Liver (tissue), 9 donors: ENCODE measurements around the gene SETBP1. TPM values are rescaled to one million over a fixed set of nuclear protein-coding genes. Genes with fewer than 3 reads are reported as not detected.

ENCODE experiments used
- DNase-seq: peaks from one replicate; pipeline ENCODE4 v3.0.0-alpha.2; 2017; ENCODE audit warnings: low spot score
- H3K27ac ChIP-seq, 2 donors: one replicate each; pipeline ENCODE4 v1.7.0; 2013; ENCODE audit warnings: inconsistent platforms in 2 of 2, low read length in 2 of 2, control low read depth in 1 of 2, low read depth in 1 of 2, mild to moderate bottlenecking in 1 of 2
- H3K27me3 ChIP-seq, 4 donors: one replicate each; pipeline versions ENCODE4 v1.6.1 to v1.7.0; 2013; ENCODE audit warnings: low read length in 3 of 4, inconsistent platforms in 1 of 4, mild to moderate bottlenecking in 1 of 4, moderate library complexity in 1 of 4; ENCODE audit not compliant: control insufficient read depth in 4 of 4, insufficient read depth in 4 of 4
- H3K36me3 ChIP-seq, 4 donors: one replicate each; pipeline versions ENCODE4 v1.6.1 to v1.7.0; 2013; ENCODE audit warnings: low read length in 3 of 4, mild to moderate bottlenecking in 3 of 4, low read depth in 1 of 4, moderate library complexity in 1 of 4; ENCODE audit not compliant: control insufficient read depth in 4 of 4, insufficient read depth in 3 of 4
- H3K4me1 ChIP-seq, 4 donors: one replicate each; pipeline versions ENCODE4 v1.6.1 to v1.7.0; 2013; ENCODE audit warnings: low read length in 3 of 4, mild to moderate bottlenecking in 3 of 4, moderate library complexity in 1 of 4; ENCODE audit not compliant: control insufficient read depth in 4 of 4, insufficient read depth in 4 of 4
- H3K4me3 ChIP-seq, 3 donors: one replicate each; pipeline versions ENCODE4 v1.6.1 to v1.7.0; 2013; ENCODE audit warnings: low read length in 3 of 3, control low read depth in 1 of 3, low read depth in 1 of 3, mild to moderate bottlenecking in 1 of 3
- H3K9ac ChIP-seq, 2 donors: one replicate each; pipeline ENCODE4 v1.7.0; 2013; ENCODE audit warnings: low read length in 2 of 2, mild to moderate bottlenecking in 2 of 2, moderate library complexity in 2 of 2, control low read depth in 1 of 2, low read depth in 1 of 2
- H3K9me3 ChIP-seq, 4 donors: one replicate each; pipeline versions ENCODE4 v1.6.1 to v1.7.0; 2013; ENCODE audit warnings: low read length in 3 of 4; ENCODE audit not compliant: control insufficient read depth in 4 of 4
- ATF3 ChIP-seq: IDR thresholded peaks from 2 replicates; pipeline ENCODE4 v1.6.1; 2016; ENCODE audit warnings: antibody characterized with exemption
- EGR1 ChIP-seq, 2 donors: IDR thresholded peaks; 2 replicates each; pipeline ENCODE4 v1.6.1; 2016 to 2018; ENCODE audit warnings: antibody characterized with exemption in 2 of 2, low read depth in 2 of 2
- FOXA1 ChIP-seq: IDR thresholded peaks from 2 replicates; pipeline ENCODE4 v1.6.1; 2016; ENCODE audit warnings: antibody characterized with exemption
- FOXA2 ChIP-seq: IDR thresholded peaks from 2 replicates; pipeline ENCODE4 v1.6.1; 2016; ENCODE audit warnings: antibody characterized with exemption
- GABPA ChIP-seq, 2 donors: IDR thresholded peaks in 1 of 2; conservative IDR thresholded peaks in 1 of 2; 2 replicates each; pipeline ENCODE4 v1.6.1; 2016; ENCODE audit warnings: antibody characterized with exemption in 2 of 2, mild to moderate bottlenecking in 1 of 2, moderate library complexity in 1 of 2
- HNF4A ChIP-seq, 2 donors: conservative IDR thresholded peaks; 2 replicates each; pipeline ENCODE4 v1.6.1; 2016; ENCODE audit warnings: antibody characterized with exemption in 2 of 2, mild to moderate bottlenecking in 2 of 2
- HNF4G ChIP-seq: IDR thresholded peaks from 2 replicates; pipeline ENCODE4 v1.6.1; 2016; ENCODE audit warnings: antibody characterized with exemption
- JUND ChIP-seq, 2 donors: IDR thresholded peaks; 2 replicates each; pipeline ENCODE4 v1.6.1; 2016; ENCODE audit warnings: antibody characterized with exemption in 2 of 2
- NR2F2 ChIP-seq: IDR thresholded peaks from 2 replicates; pipeline ENCODE4 v1.6.1; 2016; ENCODE audit warnings: antibody characterized with exemption
- RAD21 ChIP-seq, 2 donors: IDR thresholded peaks; 2 replicates each; pipeline ENCODE4 v1.6.1; 2016; ENCODE audit warnings: antibody characterized with exemption in 2 of 2, mild to moderate bottlenecking in 2 of 2
- RXRA ChIP-seq, 2 donors: IDR thresholded peaks; 2 replicates each; pipeline ENCODE4 v1.6.1; 2017 to 2018; ENCODE audit warnings: antibody characterized with exemption in 2 of 2, mild to moderate bottlenecking in 1 of 2
- SP1 ChIP-seq: IDR thresholded peaks from 2 replicates; pipeline ENCODE4 v1.6.1; 2018; ENCODE audit warnings: antibody characterized with exemption, mild to moderate bottlenecking
- TAF1 ChIP-seq: conservative IDR thresholded peaks from 2 replicates; pipeline ENCODE4 v1.6.1; 2016; ENCODE audit warnings: antibody characterized with exemption, mild to moderate bottlenecking
- YY1 ChIP-seq: IDR thresholded peaks from 2 replicates; pipeline ENCODE4 v1.6.1; 2016; ENCODE audit warnings: antibody characterized with exemption, mild to moderate bottlenecking
- WGBS: extraction: QIAGEN DNeasy Blood & Tissue Kit; methylation state at CpG from one replicate; pipeline ENCODE4 v1.1.7; 2013; 5-methylcytosine and 5-hydroxymethylcytosine counted together
- polyA plus RNA-seq, 2 donors: library from polyadenylated mRNA; stranded (reverse) in 1 of 2; unstranded in 1 of 2; fragments of 200-250 nt in 1 of 2; fragments of >200 nt in 1 of 2; fragmentation: Nextera tagmentation in 1 of 2; extraction: Ambion mirVana in 1 of 2; gene quantifications; one replicate each; pipeline versions ENCODE4 v1.2.1 to v1.2.3, GENCODE V29; 2013 to 2015
- total RNA-seq, 2 donors: library from RNA; depleted of rRNA; stranded (reverse); fragments of >200 nt; gene quantifications; one replicate each; pipeline ENCODE4 v1.2.3, GENCODE V29; 2014
- TF ChIP-seq, protein P1 (sequence below): IDR thresholded peaks from 2 replicates; pipeline ENCODE4 v1.6.1; 2016; ENCODE audit warnings: antibody characterized with exemption
- TF ChIP-seq, protein P2 (sequence below): IDR thresholded peaks from 2 replicates; pipeline ENCODE4 v1.6.1; 2016; ENCODE audit warnings: antibody characterized with exemption, mild to moderate bottlenecking
- TF ChIP-seq, protein P3 (sequence below): fragments of 150-350 bp; IDR thresholded peaks from 2 replicates; pipeline ENCODE4 v1.5.1; 2017; ENCODE audit warnings: improper control_type of control experiment, low read depth, low read length; ENCODE audit not compliant: missing input control
- TF ChIP-seq, protein P4 (sequence below): IDR thresholded peaks from 2 replicates; pipeline ENCODE4 v1.6.1; 2016; ENCODE audit warnings: antibody characterized with exemption
- donor health status: healthy.
- donor health status: healthy.
- donor health status: healthy.
- donor health status: healthy.
- donor health status: healthy.

SETBP1 gene
- total and polyA plus RNA-seq, 4 donors, result 2.5 to 15.8 (median 4.7) TPM

DNA sequence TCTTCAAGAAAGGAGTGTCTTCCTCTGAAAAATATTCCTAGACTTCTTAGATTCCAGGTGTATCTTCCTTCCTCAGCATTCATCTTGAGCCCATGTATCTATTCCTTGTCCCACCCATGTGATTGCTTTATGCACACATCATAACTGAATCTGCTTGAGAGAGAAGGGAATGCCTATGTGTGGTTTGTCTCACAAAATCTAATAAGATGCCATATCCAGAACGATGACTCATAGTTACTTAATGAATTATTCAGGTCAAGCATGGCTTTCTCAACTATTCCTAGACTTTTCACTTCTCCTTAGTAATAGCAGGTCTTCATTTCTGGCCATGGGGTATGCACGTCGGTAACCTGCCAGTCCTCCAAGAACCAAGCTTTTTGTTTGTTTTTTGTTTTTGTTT lies 121.8 kb downstream of the SETBP1 start:
- no peak for TF ChIP-seq ATF3
- no peak for TF ChIP-seq TAF1
- TF ChIP-seq GABPA (IDR thresholded peaks at IDR 0.05 in 1 of 2, conservative IDR thresholded peaks at IDR 0.05 in 1 of 2), result no peak
- Histone ChIP-seq H3K9me3 (no peaks in the 10 kb centered on the region), H3K4me3 (no peak overlapping the region), H3K27ac (no peak overlapping the region), H3K4me1 (peaks cover 8 to 16% (median 11%) of the 10 kb centered on the region in 4 donors), H3K36me3 (no peaks in the 10 kb centered on the region), H3K27me3 (no peaks in the 10 kb centered on the region), H3K9ac (no peak overlapping the region)
- WGBS, result 86% methylated on average over 3 of the region's 3 CpGs
- DNase-seq, result no peak

DNA sequence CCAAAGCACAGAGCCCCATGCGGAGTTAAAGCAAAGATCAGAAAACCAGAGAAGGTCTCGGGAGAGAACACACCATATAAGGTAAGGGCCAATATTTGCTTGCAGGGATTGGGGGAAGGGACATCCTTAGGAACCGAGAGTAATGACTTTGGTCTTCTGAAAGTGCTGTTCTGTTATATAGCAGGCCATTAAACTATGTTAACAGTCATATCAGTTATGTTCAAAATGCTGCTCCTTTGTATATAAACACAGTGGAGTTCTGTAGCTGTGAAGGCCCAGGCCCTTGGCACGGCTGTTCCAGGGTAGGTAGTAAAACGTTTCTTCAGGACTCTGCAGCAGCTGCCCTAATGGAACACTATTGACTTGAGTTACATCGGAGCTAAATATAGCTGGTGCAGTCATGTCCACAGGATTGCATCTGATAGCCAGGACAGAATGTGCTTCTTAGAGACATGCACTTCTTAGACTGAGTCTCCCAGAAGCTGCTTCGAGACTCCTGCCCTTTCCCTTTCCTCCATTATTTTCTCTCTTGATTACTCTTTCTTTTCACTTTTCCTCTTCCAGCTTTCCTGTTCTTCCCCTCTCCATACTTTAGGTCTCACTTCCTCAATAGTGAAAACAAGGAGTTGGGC lies 122.4 kb downstream of the SETBP1 start:
- Histone ChIP-seq H3K9ac (no peak overlapping the region), H3K27me3 (no peaks in the 10 kb centered on the region), H3K9me3 (no peaks in the 10 kb centered on the region), H3K4me1 (peaks cover 10 to 23% (median 13%) of the 10 kb centered on the region in 4 donors), H3K36me3 (no peaks in the 10 kb centered on the region), H3K27ac (peak overlapping the region in 1 of 2 donors; percentile 2), H3K4me3 (no peak overlapping the region)
- 50% methylated on average over 7 of the region's 7 CpGs for WGBS
- DNase-seq, result no peak
- TF ChIP-seq, protein P1, sequence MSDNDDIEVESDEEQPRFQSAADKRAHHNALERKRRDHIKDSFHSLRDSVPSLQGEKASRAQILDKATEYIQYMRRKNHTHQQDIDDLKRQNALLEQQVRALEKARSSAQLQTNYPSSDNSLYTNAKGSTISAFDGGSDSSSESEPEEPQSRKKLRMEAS, result no peak
- TF ChIP-seq SP1 (peak; percentile 68), TAF1 (peak; percentile 39), HNF4G (no peak), FOXA1 (no peak), HNF4A (conservative IDR thresholded peaks at IDR 0.05) (peak in 1 of 2 donors; percentile 43), GABPA (IDR thresholded peaks at IDR 0.05 in 1 of 2, conservative IDR thresholded peaks at IDR 0.05 in 1 of 2) (no peak), ATF3 (no peak), YY1 (no peak), EGR1 (IDR thresholded peaks at IDR 0.05; ENCODE audit: low read depth in 2 of 2) (no peak), NR2F2 (peak; percentile 59), RXRA (IDR thresholded peaks at IDR 0.05) (peak in 1 of 2 donors; percentile 26), RAD21 (IDR thresholded peaks at IDR 0.05) (peak in 1 of 2 donors; percentile 39), JUND (IDR thresholded peaks at IDR 0.05) (peak in 1 of 2 donors; percentile 40), FOXA2 (no peak)
- TF ChIP-seq, protein P2, sequence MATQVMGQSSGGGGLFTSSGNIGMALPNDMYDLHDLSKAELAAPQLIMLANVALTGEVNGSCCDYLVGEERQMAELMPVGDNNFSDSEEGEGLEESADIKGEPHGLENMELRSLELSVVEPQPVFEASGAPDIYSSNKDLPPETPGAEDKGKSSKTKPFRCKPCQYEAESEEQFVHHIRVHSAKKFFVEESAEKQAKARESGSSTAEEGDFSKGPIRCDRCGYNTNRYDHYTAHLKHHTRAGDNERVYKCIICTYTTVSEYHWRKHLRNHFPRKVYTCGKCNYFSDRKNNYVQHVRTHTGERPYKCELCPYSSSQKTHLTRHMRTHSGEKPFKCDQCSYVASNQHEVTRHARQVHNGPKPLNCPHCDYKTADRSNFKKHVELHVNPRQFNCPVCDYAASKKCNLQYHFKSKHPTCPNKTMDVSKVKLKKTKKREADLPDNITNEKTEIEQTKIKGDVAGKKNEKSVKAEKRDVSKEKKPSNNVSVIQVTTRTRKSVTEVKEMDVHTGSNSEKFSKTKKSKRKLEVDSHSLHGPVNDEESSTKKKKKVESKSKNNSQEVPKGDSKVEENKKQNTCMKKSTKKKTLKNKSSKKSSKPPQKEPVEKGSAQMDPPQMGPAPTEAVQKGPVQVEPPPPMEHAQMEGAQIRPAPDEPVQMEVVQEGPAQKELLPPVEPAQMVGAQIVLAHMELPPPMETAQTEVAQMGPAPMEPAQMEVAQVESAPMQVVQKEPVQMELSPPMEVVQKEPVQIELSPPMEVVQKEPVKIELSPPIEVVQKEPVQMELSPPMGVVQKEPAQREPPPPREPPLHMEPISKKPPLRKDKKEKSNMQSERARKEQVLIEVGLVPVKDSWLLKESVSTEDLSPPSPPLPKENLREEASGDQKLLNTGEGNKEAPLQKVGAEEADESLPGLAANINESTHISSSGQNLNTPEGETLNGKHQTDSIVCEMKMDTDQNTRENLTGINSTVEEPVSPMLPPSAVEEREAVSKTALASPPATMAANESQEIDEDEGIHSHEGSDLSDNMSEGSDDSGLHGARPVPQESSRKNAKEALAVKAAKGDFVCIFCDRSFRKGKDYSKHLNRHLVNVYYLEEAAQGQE, result no peak
- TF ChIP-seq, protein P3, sequence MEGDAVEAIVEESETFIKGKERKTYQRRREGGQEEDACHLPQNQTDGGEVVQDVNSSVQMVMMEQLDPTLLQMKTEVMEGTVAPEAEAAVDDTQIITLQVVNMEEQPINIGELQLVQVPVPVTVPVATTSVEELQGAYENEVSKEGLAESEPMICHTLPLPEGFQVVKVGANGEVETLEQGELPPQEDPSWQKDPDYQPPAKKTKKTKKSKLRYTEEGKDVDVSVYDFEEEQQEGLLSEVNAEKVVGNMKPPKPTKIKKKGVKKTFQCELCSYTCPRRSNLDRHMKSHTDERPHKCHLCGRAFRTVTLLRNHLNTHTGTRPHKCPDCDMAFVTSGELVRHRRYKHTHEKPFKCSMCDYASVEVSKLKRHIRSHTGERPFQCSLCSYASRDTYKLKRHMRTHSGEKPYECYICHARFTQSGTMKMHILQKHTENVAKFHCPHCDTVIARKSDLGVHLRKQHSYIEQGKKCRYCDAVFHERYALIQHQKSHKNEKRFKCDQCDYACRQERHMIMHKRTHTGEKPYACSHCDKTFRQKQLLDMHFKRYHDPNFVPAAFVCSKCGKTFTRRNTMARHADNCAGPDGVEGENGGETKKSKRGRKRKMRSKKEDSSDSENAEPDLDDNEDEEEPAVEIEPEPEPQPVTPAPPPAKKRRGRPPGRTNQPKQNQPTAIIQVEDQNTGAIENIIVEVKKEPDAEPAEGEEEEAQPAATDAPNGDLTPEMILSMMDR, result no peak
- TF ChIP-seq, protein P4, sequence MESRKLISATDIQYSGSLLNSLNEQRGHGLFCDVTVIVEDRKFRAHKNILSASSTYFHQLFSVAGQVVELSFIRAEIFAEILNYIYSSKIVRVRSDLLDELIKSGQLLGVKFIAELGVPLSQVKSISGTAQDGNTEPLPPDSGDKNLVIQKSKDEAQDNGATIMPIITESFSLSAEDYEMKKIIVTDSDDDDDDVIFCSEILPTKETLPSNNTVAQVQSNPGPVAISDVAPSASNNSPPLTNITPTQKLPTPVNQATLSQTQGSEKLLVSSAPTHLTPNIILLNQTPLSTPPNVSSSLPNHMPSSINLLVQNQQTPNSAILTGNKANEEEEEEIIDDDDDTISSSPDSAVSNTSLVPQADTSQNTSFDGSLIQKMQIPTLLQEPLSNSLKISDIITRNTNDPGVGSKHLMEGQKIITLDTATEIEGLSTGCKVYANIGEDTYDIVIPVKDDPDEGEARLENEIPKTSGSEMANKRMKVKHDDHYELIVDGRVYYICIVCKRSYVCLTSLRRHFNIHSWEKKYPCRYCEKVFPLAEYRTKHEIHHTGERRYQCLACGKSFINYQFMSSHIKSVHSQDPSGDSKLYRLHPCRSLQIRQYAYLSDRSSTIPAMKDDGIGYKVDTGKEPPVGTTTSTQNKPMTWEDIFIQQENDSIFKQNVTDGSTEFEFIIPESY, result no peak
